ENCODE data around the gene RCAN2.

DNA sequence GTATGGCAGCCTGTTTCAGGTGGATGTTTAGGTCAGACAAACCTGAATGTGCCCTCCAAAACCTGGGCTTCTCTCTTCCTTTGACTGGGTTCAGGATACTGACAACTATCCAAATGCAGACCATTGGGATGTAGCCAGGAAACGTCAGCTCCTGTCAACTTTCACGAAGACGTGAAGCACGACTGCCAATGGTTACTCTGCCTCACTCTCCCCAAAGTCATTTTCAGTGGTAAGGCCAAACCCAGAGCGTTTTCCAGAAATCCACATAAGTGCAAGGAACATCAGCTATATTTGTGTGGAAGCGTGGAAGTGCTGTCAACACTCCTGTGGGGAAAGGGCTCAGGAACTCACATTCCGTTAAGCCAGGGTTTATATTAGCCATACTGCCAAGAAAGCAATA is 20.1 kb upstream of the RCAN2 start:
- TF ChIP-seq, protein P1, sequence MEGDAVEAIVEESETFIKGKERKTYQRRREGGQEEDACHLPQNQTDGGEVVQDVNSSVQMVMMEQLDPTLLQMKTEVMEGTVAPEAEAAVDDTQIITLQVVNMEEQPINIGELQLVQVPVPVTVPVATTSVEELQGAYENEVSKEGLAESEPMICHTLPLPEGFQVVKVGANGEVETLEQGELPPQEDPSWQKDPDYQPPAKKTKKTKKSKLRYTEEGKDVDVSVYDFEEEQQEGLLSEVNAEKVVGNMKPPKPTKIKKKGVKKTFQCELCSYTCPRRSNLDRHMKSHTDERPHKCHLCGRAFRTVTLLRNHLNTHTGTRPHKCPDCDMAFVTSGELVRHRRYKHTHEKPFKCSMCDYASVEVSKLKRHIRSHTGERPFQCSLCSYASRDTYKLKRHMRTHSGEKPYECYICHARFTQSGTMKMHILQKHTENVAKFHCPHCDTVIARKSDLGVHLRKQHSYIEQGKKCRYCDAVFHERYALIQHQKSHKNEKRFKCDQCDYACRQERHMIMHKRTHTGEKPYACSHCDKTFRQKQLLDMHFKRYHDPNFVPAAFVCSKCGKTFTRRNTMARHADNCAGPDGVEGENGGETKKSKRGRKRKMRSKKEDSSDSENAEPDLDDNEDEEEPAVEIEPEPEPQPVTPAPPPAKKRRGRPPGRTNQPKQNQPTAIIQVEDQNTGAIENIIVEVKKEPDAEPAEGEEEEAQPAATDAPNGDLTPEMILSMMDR (IDR thresholded peaks at IDR 0.05): no peak
- TF ChIP-seq EP300 (IDR thresholded peaks at IDR 0.05) (no peak), POLR2A (IDR thresholded peaks at IDR 0.05) (no peak), POLR2AphosphoS5 (IDR thresholded peaks at IDR 0.05) (no peak)

Data from upper lobe of left lung (tissue), 4 donors.